Measurements from ENCODE around the gene OR5K2.
A peak's percentile ranks its signal among the peaks of the same experiment; 100 is the strongest.

Gene OR5K2

GRCh38 chr3:98522544-98523281 is 25.2 kb downstream of the OR5K2 start, which contains the start of gene CLDND1:
CLDND1 (minus strand) TSS chr3:98522902; CDS start chr3:98521424, 1,478 bp downstream.
- H3K4me1 ChIP-seq (ENCODE audit: insufficient read depth, low read length), result peaks cover 10% of the 10 kb centered on the region
- H3K27ac ChIP-seq (ENCODE audit: low read depth, low read length), result peak within 1 kb of the TSS; percentile 84
- H3K27me3 ChIP-seq (ENCODE audit: insufficient read depth, low read length), result no peaks in the 10 kb centered on the region
- no peaks in the 10 kb centered on the region for H3K9me3 ChIP-seq (ENCODE audit: insufficient read depth, low read depth, low read length)
- peaks cover 35% of the 10 kb centered on the region for H3K36me3 ChIP-seq (ENCODE audit: insufficient read depth, low read length)
- peak within 1 kb of the TSS; percentile 87 for H3K9ac ChIP-seq (ENCODE audit: low read depth, low read length)
- WGBS, result under 1% methylated on average over 60 of the region's 63 CpGs
- peak within 1 kb of the TSS; percentile 100 for H3K4me3 ChIP-seq (ENCODE audit: low read length)

- no peak overlapping the region for H3K9ac ChIP-seq (ENCODE audit: low read depth, low read length)
- H3K27me3 ChIP-seq (ENCODE audit: insufficient read depth, low read length), result no peaks in the 10 kb centered on the region
- H3K27ac ChIP-seq (ENCODE audit: low read depth, low read length), result no peak overlapping the region
- H3K4me1 ChIP-seq (ENCODE audit: insufficient read depth, low read length), result peaks cover 15% of the 10 kb centered on the region; the same call in 1 of the 2 replicates
- WGBS, result over 99% methylated on average over 5 of the region's 6 CpGs
- H3K4me3 ChIP-seq (ENCODE audit: low read length), result no peak overlapping the region
- peaks cover 7% of the 10 kb centered on the region for H3K36me3 ChIP-seq (ENCODE audit: insufficient read depth, low read length)
- no peaks in the 10 kb centered on the region for H3K9me3 ChIP-seq (ENCODE audit: insufficient read depth, low read depth, low read length)
Observed at GRCh38 chr3:98525494-98525893, 28.0 kb downstream of the OR5K2 start.

GRCh38 chr3:98528474-98529346 is 31.2 kb downstream of the OR5K2 start:
- H3K27ac ChIP-seq (ENCODE audit: low read depth, low read length), result no peak overlapping the region
- H3K9me3 ChIP-seq (ENCODE audit: insufficient read depth, low read depth, low read length), result no peaks in the 10 kb centered on the region
- H3K4me3 ChIP-seq (ENCODE audit: low read length), result no peak overlapping the region
- WGBS, result 78% methylated on average over 4 of the region's 4 CpGs
- peaks cover 10% of the 10 kb centered on the region; the same call in 1 of the 2 replicates for H3K4me1 ChIP-seq (ENCODE audit: insufficient read depth, low read length)
- H3K27me3 ChIP-seq (ENCODE audit: insufficient read depth, low read length), result no peaks in the 10 kb centered on the region
- no peak overlapping the region for H3K9ac ChIP-seq (ENCODE audit: low read depth, low read length)
- no peaks in the 10 kb centered on the region for H3K36me3 ChIP-seq (ENCODE audit: insufficient read depth, low read length)

GRCh38 chr3:98529856-98530459 is 32.5 kb downstream of the OR5K2 start:
- H3K9me3 ChIP-seq (ENCODE audit: insufficient read depth, low read depth, low read length), result no peaks in the 10 kb centered on the region
- H3K4me1 ChIP-seq (ENCODE audit: insufficient read depth, low read length), result peaks cover 10% of the 10 kb centered on the region; the same call in 1 of the 2 replicates
- 96% methylated on average over 7 of the region's 8 CpGs for whole genome bisulfite sequencing

GRCh38 chr3:98530676-98531075 is 33.2 kb downstream of the OR5K2 start:
- H3K27ac ChIP-seq (ENCODE audit: low read depth, low read length), result no peak overlapping the region
- H3K4me3 ChIP-seq (ENCODE audit: low read length), result no peak overlapping the region
- no peak overlapping the region for H3K9ac ChIP-seq (ENCODE audit: low read depth, low read length)
- no peaks in the 10 kb centered on the region for H3K36me3 ChIP-seq (ENCODE audit: insufficient read depth, low read length)
- 76% methylated on average over 2 of the region's 2 CpGs for WGBS
- H3K9me3 ChIP-seq (ENCODE audit: insufficient read depth, low read depth, low read length), result no peaks in the 10 kb centered on the region
- peaks cover 10% of the 10 kb centered on the region; the same call in 1 of the 2 replicates for H3K4me1 ChIP-seq (ENCODE audit: insufficient read depth, low read length)
- H3K27me3 ChIP-seq (ENCODE audit: insufficient read depth, low read length), result no peaks in the 10 kb centered on the region

More at GRCh38 chr3:98529856-98530459, 32.5 kb downstream of the OR5K2 start:
- Histone ChIP-seq H3K4me3 (ENCODE audit: low read length) (no peak overlapping the region), H3K27me3 (ENCODE audit: insufficient read depth, low read length) (no peaks in the 10 kb centered on the region), H3K36me3 (ENCODE audit: insufficient read depth, low read length) (no peaks in the 10 kb centered on the region), H3K27ac (ENCODE audit: low read depth, low read length) (no peak overlapping the region), H3K9ac (ENCODE audit: low read depth, low read length) (no peak overlapping the region)

GRCh38 chr3:98531622-98532274 is 34.3 kb downstream of the OR5K2 start, which contains the start of gene GPR15:
GPR15 (plus strand) TSS chr3:98531978; CDS start chr3:98532034, 56 bp downstream.
- WGBS, result 97% methylated on average over 7 of the region's 7 CpGs
- Histone ChIP-seq H3K9ac (ENCODE audit: low read depth, low read length) (no peak within 1 kb of the TSS), H3K27ac (ENCODE audit: low read depth, low read length) (no peak within 1 kb of the TSS), H3K9me3 (ENCODE audit: insufficient read depth, low read depth, low read length) (no peaks in the 10 kb centered on the region), H3K27me3 (ENCODE audit: insufficient read depth, low read length) (no peaks in the 10 kb centered on the region), H3K4me3 (ENCODE audit: low read length) (no peak within 1 kb of the TSS), H3K4me1 (ENCODE audit: insufficient read depth, low read length) (peaks cover 10% of the 10 kb centered on the region; the same call in 1 of the 2 replicates), H3K36me3 (ENCODE audit: insufficient read depth, low read length) (no peaks in the 10 kb centered on the region)

GRCh38 chr3:98532275-98532637 is 34.8 kb downstream of the OR5K2 start:
- Histone ChIP-seq H3K9me3 (ENCODE audit: insufficient read depth, low read depth, low read length) (no peaks in the 10 kb centered on the region), H3K9ac (ENCODE audit: low read depth, low read length) (no peak overlapping the region), H3K36me3 (ENCODE audit: insufficient read depth, low read length) (no peaks in the 10 kb centered on the region), H3K27me3 (ENCODE audit: insufficient read depth, low read length) (no peaks in the 10 kb centered on the region), H3K4me3 (ENCODE audit: low read length) (no peak overlapping the region), H3K4me1 (ENCODE audit: insufficient read depth, low read length) (peaks cover 10% of the 10 kb centered on the region; the same call in 1 of the 2 replicates), H3K27ac (ENCODE audit: low read depth, low read length) (no peak overlapping the region)
- 94% methylated on average over 5 of the region's 5 CpGs for WGBS

- H3K9ac ChIP-seq (ENCODE audit: low read depth, low read length), result no peak overlapping the region
- 95% methylated on average over 6 of the region's 6 CpGs for WGBS
- no peaks in the 10 kb centered on the region for H3K9me3 ChIP-seq (ENCODE audit: insufficient read depth, low read depth, low read length)
- no peaks in the 10 kb centered on the region for H3K27me3 ChIP-seq (ENCODE audit: insufficient read depth, low read length)
- no peak overlapping the region for H3K27ac ChIP-seq (ENCODE audit: low read depth, low read length)
- no peak overlapping the region for H3K4me3 ChIP-seq (ENCODE audit: low read length)
- no peaks in the 10 kb centered on the region for H3K36me3 ChIP-seq (ENCODE audit: insufficient read depth, low read length)
- H3K4me1 ChIP-seq (ENCODE audit: insufficient read depth, low read length), result peaks cover 7% of the 10 kb centered on the region; the same call in 1 of the 2 replicates
Observed at GRCh38 chr3:98532709-98533571, 35.5 kb downstream of the OR5K2 start.

- Histone ChIP-seq H3K9ac (ENCODE audit: low read depth, low read length) (no peak overlapping the region), H3K4me3 (ENCODE audit: low read length) (no peak overlapping the region), H3K27me3 (ENCODE audit: insufficient read depth, low read length) (no peaks in the 10 kb centered on the region), H3K27ac (ENCODE audit: low read depth, low read length) (no peak overlapping the region), H3K4me1 (ENCODE audit: insufficient read depth, low read length) (no peaks in the 10 kb centered on the region; the same call in 1 of the 2 replicates), H3K36me3 (ENCODE audit: insufficient read depth, low read length) (no peaks in the 10 kb centered on the region), H3K9me3 (ENCODE audit: insufficient read depth, low read depth, low read length) (no peaks in the 10 kb centered on the region)
- WGBS, result 92% methylated on average over 2 of the region's 2 CpGs
Observed at GRCh38 chr3:98534168-98534567, 36.7 kb downstream of the OR5K2 start.

- Histone ChIP-seq H3K9me3 (ENCODE audit: insufficient read depth, low read depth, low read length) (no peaks in the 10 kb centered on the region), H3K4me3 (ENCODE audit: low read length) (no peak overlapping the region), H3K36me3 (ENCODE audit: insufficient read depth, low read length) (no peaks in the 10 kb centered on the region), H3K27me3 (ENCODE audit: insufficient read depth, low read length) (no peaks in the 10 kb centered on the region), H3K9ac (ENCODE audit: low read depth, low read length) (no peak overlapping the region), H3K4me1 (ENCODE audit: insufficient read depth, low read length) (no peaks in the 10 kb centered on the region), H3K27ac (ENCODE audit: low read depth, low read length) (no peak overlapping the region)
- 83% methylated on average over 1 of the region's 1 CpG for WGBS
Observed at GRCh38 chr3:98534734-98535133, 37.3 kb downstream of the OR5K2 start.

All from HUES64 (cell line).